HT-29 (cell line): ENCODE data around the gene ARHGEF16. TPM values are rescaled to one million over a fixed set of nuclear protein-coding genes. Genes with fewer than 3 reads are reported as not detected.

Experiments used
- DNase-seq: peaks from one replicate; pipeline ENCODE4 v3.0.0-alpha.2; 2015; ENCODE audit warnings: low spot score
- total RNA-seq: library from RNA; depleted of rRNA; stranded (reverse); fragments of >200 nt; shearing (Covaris generic); gene quantifications from 2 replicates; pipeline ENCODE4 v1.2.3, GENCODE V29; 2014

The ARHGEF16 gene
- total RNA-seq, 1 experiment from 2014 or later, result 124 TPM

DNA sequence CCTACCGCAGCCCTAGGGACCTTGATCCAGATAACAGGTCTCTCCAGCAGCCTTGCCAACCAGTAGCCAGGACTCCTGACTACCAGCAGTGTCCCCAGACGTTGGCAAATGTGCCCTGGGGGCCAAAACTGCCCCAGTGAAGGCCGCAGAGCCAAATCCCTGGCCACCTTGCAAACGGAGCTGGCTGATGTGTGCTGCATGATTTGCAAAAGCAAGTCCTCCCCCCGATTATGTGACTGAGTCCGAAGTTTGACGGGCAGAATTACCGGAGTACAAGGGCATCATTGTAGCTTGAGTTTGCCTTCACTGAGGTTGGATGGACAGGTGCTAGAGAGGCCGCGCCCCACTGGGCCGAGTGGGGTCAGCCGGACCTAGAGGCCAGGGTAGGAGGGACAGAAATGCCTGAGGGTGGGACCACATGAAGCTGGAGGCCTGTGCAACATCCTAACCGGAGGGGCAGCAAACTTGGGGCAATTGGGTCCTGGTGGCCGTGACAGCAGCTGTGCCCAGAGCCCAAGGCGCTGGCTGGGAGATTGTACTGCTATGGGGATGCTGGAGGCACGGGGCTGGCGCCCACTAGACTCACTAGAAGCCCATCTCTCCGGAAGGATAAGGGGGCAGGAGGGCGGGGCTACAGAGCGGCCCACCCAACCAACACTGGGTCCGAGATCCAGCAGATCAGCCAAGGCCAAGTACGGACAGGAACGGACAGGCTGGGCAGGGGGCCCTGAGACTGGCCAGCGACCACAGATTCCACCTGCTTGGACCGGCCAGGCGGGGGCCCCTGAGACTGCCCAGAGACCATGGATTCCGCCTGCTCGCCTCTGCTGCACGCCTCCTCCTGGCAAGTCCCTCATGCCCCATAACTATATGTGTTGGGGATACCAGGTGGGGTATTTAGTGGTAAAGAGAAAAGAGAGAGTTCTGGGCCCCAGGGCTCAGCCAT, 2.8 kb downstream of the ARHGEF16 start:
- no peak for DNase-seq

DNA sequence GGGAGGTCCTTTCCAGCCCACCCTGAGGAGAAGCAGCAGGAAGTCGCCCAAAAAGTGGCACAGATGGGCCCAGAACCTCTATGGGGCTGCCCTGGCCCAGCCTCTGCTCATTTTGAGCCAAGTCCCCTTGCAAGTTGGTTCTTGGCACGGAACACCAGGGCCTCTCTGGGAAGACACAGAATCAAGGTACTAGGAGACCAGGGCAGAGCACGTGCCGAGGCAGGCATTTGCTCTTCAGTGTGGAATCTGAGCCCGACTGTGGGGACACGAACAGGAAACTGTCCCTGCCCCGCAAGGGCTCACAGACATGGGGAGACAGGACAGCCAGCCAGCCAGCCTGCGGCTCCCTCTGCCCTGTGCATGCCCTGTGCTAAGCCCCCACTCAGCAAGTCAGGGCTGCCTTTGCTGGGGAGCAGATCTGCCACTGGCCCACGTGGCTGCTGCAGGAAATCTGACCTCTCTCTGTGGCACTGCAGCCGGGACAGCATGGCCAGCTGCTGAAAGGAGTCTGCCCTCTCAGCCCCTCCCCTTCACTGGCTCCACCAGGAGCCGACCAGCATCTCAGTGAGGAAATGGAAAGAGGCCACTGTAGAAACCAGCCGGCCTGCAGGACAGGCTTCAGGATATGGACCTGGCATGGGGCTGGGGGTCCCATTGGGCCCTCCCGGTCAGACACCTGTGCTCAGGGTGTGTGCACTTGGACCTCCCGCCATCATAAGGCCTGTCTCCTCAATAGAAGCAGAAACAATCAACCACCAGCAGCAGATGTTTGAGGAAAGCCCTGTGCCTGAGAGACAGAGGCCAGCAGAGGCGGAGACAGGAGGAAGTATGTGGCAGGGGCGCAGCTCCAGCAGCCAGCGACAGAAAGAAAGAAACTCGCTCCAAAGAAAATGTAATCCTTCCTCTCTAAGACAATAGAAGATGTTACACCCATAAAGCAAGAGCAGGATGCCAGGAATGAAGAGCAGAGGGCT, 3.7 kb downstream of the ARHGEF16 start:
- DNase-seq, result peak; percentile 59

DNA sequence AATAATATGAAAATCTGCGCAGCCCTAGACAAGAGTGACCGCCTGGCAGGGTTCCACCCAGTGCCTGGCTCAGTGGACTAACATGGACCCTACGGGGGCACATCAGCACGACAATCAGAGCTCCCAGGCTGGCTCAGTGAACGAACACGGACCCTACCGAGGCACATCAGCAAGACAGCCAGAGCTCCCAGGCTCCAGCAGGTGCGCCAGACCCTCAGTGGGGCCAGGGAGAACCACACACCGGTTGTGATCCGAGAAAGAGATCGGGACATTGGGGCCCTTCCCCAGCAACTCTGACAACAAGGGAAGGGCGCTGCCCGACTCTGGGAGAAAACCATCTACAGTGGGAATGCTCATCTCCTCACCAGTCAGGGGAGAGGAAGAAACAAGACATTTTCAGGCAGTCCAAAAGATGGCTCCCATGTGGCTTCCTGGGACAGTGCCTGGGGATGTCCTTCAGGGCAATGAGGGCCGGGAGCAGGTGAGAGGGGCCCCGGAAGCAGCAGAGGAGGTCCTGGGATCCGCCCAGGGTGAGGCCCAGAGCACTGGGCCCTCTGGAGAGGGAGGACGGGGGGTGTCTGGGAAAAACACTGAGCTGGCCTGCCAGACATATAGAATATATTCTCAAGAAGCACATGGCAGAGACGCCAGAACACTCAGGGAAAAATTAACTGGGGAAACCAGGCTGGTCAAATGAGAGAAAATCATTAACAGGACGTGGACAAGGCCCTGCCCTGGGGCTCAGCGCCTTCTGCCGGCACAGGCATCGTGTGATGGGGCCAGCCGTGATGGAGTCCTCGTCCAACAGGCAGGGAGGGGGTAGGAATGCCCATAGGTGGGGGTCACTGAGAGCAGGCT, 4.8 kb downstream of the ARHGEF16 start:
- peak; percentile 43 for DNase-seq

DNA sequence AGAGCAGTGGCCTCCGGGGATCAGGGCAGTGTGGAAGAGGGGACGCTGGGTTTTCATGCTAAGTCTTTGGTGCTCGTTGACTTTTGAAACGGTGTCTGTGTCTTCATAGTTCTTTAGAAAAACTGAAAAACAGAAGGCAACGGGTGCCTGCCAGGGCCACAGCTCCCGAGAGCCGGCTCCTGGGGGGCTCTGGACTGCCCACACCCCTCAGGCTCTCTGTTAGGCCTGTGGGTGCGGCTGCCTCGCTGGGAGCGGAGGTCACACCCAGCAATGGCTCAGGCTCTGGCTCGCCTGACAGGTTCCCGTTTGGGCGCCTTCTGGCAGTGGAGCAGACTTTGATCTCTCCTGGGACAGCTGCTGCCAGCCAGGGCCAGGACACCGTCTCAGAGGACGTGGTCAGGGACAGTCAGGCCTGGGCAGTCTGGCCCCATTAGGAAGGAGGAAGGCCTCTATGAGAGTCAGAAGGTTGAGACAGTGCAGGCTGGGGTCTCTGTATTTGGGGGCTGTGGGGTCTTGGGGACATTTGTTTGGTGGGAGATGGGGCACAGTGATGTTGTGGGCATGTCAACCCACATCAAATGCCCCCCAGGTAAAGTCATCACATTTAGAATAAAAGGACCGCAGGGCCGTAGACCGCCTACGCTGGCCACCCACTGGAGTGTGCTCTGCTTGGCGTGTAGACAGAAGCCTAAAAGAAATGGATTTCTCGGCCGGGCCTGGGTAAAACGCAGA, 5.6 kb downstream of the ARHGEF16 start:
- peak; percentile 87 for DNase-seq

DNA sequence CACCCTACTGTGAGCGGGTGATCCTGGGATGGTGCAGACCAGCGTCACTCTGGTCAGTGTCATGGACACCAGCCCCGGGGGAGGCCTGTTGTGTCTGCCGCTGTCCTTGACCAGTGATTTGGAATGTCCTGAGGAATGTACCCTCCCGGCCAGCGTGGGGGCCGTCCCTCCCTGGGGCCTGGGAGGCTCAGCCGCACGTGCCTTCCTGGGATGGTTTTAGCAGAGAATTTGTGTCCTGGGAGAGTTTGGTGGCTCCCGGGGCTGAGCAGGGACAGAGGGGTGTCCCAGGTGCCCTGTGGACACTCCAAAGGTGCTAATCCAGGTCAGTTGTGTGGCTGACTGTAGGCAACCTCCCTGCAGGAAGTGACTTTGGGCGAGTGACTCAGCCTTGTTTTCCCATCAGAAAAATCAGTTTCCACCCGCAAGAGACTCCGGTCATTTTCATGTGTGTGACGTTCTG, 6.2 kb downstream of the ARHGEF16 start:
- peak; percentile 34 for DNase-seq

DNA sequence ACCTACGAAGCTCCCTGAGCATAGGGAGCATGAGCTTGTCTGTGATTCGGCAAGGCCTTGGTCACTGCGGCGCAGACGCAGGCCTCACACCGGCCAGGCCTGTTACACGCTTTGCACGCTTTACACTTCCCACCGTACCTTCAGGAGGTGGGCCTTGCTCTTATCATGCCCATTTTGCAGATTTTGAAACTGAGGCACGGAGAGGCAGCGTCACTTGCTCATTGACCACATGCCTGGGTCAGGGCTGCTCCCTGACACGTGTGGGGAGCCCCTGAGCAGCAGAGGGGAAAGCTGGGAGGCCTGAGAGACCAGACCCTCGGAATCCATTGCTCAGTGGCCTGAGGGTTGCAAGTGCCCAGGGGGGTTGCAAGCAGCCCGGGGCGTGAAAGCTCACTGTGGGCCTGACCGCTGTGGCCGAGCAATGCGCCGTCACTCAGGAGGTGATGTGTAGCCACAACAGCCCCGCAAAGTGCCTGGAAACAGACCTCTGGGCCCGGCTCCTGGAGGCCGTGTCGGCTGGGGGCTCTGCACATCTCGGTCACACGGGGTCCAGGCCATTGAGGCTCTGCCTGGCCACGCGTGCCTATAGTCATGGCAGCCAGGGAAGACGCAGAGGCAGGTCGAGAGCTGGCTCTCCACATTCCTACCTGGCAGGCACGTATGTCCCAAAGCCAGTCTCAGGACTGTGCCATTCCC, 6.9 kb downstream of the ARHGEF16 start:
- no peak for DNase-seq

DNA sequence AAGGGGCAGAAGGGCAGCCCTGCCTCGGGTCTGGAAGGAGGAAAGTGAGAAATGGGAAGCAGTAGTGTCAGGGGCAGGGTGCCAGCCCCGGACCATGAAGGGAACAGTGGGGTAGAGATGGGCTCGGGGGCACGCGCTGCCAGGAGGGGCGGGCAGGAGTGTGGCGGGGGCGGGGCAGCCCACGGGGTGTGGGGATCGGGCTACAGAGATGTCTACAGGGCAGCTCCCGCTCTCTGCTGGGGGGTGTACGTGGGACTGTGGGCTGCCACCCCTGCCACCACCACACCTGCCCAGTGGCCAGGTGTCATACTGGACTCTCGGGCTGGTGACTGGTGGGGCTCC, 7.4 kb downstream of the ARHGEF16 start:
- DNase-seq, result no peak

DNA sequence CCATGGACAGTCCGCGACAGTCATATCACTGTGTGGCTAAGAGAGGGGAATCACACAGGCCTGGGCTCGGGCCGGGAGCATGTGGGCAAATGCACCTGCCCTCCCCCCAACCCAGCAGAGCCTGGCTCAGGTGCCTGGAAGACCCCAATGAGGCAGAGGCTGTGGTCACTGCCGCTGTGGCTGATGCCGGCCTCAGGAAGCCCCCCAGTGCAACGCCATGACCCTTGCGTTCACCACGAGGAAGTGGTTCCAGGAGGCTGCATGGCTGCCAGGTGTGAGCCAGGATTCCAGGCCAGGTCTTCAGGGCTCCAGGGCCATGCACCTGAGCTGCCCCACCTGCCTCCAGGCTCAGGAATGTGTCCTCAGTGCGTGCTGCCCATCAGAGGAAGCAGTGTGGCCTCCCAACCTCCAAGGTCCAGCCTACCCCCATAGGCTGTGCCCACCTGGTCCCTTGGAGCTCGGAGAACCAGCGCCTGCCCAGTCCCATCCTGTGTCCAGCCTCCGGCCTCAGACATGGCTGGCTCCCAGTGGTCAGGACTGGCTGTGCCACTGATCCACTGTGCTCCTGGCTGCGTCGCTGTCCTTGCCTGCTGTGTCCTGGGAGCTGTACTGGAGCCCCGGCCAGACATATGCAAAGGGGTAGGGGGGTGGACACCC, 8.0 kb downstream of the ARHGEF16 start:
- no peak for DNase-seq

DNA sequence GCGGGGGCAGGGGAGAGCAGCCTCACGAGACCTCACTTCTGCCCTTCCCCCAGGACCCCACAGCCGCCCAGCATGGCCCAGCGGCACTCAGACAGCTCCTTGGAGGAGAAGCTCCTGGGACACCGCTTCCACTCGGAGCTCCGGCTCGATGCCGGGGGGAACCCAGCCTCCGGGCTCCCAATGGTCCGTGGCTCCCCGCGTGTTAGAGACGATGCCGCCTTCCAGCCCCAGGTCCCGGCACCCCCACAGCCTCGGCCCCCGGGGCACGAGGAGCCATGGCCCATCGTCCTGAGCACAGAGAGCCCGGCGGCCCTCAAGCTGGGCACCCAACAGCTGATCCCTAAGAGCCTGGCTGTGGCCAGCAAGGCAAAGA, 8.5 kb downstream of the ARHGEF16 start:
- no peak for DNase-seq

DNA sequence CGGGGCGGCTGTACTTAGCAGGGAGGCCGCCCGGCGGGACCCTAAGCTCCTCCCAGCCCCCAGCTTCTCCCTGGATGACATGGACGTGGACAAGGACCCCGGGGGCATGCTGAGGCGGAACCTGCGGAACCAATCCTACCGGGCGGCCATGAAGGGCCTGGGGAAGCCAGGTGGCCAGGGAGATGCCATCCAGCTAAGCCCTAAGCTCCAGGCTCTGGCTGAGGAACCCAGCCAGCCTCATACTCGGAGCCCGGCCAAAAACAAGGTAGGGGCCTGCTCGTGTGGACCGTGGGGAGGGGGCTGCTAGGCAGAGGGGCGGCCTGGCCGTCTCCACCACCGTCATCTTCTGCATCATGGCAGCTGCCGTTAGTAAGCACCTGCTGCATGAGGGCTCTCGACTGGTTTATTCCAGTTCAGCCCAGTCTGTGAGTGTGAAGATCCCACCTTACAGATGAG, 9.0 kb downstream of the ARHGEF16 start:
- no peak for DNase-seq

DNA sequence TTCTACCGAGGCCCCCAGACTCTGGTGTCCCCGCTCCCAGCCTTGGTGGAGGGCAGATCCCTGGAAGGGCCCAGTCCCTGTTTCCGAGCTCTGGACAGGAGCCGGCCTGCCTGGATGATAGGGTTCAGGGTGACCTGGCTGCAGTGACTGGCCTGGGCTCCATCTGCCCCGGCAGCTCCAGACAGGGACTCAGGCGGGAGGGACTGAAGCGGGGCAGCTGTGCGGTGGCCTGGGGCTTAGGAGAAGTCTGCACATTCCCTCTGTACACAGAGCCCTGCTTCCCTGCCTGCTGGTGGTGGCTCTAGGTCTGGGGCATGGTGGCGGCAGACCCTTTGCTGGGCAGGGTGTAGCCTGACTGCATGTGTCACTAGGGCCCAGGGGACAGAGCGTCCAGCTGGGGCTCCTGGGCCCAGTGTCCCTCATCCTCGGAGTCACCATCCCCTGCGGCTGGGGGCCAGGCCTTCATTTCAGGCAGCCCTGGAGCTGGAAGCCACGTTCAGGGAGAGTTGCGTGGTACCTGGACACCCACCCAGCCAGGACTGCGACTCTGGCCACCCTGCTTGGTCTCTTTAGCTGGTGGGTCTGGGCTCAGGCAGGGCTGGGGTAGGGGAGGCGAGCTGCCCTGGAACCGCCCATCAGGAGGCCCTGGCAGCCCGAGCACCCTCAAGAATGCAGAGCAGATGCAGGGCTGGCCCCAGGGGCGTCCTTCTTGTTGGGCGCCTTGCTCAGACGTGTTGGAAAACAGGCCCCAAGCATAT, 9.6 kb downstream of the ARHGEF16 start:
- DNase-seq, result no peak

DNA sequence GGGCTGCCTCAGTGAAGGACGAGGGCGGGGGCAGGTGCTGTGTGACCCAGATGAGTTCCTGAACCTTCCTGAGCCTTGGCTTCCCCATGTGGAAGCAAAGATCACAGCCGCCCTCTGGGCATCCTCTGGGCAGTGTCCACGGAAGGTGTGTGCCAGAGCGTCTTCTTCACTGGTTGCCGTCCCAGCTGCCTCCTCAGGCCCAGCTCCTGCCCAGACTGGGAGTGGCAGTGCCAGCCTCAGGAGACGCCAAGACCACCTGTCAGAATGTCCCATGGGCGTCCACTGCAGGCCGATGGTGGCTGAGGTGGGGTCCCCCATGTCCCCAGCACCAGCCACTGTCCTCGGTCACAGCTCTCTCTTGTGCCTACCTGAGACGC, 10.2 kb downstream of the ARHGEF16 start:
- no peak for DNase-seq

DNA sequence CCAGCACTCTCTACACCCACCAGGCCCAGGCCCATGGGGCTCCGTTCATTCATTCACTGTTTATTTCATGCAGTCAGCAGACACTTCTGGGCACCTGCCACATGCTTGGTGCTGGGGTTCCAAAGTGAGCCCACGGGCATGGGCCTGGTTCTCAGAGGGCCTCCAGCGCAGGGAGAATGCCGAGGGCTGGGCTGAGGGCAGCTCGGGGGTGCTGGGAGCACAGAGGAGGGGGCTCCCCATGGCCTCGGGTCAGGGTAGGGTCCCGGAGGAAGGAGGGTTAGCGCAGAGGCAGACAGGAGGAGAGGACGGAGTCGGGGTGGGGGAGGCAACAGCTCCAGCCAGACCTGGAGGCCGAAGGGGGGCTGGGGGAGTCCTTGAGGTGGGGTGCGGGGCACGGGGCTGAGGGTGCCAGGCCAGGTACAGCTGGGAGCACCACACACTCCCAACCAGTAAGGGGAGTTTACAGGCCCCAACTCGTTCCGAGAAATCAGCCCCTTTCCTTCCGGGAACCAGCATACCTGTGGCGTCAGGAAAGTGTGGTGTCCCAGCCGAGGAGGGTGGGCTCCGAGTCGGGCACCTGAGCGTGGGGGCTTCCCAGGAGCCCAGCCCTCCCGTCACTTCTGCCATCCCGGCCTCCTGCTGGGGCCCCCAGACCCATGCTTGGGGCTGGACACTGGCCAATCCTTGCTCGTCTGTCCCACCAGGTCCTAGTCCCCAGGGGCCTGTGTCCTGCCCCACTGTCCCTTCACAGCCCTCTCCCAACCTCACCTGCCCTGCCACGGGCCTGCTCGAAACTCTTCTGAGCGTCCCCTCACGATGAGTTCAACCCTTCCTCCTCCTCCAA, 10.8 kb downstream of the ARHGEF16 start:
- DNase-seq, result no peak

DNA sequence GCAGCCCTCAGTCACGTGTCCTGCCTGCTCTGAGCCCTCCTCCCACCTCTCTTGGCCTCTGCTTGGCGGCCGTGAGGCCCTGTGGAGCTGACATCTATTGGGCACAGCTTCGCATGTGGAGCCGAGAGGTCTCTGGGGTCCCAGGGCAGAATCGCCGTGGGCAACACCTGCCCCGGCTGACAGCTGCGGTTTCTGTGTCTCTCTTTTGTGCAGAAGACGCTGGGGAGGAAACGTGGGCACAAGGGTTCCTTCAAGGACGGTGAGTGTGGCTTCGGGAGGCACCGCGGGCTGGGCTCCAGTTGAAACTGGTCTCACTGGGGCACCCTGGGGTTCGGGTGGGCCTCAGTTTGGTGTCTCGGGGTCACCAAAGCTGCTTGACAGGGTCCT, 11.5 kb downstream of the ARHGEF16 start:
- no peak for DNase-seq

DNA sequence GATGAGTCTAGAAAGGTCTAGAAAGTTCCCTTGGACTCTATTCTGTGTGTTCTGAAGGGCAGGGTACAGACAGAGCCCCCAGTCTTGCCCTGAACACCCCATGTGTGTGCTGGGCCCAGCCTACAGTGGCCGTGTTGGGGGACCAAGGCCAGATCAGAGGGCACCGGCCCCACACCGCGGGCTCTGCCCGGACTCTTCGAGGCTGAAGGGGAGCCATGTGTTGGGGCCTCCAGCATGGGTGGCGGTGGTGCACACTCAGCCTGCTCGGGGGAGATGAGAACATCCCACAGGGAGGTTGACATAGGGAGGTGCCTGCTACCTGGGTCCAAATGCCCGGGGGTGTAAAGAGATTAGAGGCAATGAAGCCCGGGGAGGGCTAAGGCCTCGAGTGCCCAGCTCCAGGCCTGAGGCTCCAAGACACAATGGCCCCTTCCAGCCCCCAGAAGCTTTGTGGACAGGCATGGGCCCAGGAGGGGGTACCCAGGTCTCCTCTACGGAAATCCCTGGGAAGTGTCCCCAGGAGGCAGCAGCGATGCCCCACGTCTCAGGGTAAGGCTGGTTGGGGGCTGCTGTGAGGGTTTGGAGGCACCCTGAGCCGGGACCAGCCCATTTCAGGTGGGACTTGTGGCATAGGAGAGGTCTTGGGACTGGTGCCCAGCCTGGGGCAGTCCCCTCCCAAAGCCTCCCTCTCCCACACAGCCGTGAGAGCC, 12.1 kb downstream of the ARHGEF16 start:
- no peak for DNase-seq

DNA sequence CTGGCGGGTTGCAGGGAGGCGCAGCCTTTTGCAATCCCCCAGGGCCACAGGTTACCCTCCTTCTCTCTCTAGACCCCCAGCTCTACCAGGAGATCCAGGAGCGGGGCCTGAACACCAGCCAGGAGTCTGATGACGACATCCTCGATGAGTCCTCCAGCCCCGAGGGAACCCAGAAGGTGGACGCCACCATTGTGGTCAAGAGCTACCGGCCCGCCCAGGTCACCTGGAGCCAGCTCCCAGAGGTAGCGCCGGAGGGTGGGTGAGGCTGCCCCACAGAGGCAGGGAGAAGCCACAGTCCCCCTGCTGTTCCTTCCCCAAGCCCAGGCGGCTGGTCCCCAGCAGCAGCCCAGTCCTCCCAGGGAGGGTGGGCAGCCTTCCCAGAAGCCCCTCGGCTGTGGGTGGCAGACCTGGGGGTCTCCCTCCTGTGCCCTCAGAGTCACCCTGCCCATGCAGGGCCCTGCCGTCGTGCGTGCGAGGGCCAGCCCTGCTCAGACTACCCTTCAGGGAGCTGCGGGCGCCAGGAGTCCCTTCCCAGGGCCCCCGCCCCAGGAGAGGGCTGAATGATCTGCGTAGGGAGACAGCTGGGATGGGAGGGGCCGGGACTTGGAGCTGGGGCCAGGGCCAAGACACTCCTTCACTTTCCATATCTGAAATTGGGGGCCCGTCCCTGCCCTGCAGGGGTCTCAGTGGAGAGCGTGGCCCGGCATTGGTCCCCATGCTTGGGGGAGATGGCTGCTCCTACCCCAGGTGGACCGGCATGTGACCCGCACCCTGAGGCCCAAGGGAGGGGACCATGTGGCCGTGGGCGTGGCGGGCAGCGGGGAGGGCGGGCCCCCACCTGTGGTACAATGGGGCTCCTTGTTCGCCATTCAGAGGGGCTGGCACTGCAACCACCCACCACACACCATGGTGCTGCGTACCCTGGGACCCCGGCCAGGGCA, 12.9 kb downstream of the ARHGEF16 start:
- no peak for DNase-seq
